ENCODE results near the gene BICD1.

The BICD1 gene

DNA sequence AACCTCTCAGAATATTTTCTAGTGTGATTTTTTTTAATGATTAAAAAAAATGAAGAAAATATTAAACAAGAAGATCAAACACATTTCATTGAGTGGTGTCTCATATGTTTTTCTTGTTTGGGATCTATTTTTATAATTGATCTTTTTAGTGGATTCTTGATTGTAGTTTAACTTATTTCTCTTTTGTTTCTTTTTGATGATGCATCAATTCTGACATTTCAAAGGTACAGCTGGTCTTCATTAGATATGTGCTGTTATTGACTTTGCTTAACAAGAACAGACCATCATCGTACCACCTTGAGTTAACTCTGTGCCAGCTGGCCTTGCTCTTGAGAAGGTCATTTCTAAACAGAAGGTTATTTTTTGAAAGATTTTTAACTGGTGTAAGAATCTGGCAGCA is 246.9 kb downstream of the BICD1 start:
- DNase-seq (ENCODE audit: low read depth), result no peak

DNA sequence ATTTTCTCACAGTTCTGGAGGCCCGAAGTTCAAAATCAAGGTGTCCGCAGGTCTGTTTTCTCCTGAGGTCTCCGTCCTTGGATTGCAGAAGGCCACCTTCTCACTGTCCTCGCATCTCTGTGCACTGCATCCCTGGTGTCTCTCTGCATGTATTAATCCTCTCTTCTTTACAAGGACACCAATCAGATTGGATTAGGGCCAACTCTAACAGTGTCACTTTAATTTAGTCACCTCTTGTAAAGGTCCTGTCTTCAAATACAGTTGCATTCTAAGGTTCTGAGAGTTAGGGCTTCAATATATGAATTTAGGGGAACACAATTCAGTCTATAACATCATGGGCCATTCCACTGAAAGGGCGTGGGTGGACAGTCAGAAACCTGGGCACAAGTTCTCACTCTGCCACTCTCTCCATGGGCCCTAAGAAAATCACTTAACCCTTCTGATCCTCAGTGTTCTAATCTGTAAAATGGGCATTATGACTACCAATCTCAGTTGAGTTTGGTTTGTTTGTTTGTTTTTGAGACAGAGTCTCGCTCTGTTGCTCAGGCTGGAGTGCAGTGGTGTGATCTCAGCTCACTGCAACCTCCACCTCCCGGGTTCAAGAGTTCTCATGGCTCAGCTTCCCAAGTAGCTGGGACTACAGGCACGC is 251.1 kb downstream of the BICD1 start:
- DNase-seq (ENCODE audit: low read depth), result no peak

DNA sequence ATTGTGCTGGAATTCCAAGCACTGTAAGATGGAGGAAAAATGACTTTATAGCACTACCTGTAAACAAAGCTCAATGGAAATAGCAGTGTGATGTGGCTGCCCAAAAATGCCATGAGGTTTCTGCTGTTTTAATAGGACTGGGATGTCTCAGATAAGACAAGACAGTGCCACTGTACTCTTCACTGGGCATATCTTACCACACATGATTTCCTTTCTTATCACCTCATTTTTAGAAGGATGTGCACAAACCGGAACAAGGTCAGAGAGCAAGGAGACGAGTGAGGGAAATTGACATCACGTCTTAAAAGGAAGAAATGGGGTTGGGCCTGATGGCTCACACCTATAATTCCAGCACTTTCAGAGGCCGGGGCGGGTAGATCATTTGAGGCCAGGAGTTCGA is 254.3 kb downstream of the BICD1 start:
- DNase-seq (ENCODE audit: low read depth), result no peak

DNA sequence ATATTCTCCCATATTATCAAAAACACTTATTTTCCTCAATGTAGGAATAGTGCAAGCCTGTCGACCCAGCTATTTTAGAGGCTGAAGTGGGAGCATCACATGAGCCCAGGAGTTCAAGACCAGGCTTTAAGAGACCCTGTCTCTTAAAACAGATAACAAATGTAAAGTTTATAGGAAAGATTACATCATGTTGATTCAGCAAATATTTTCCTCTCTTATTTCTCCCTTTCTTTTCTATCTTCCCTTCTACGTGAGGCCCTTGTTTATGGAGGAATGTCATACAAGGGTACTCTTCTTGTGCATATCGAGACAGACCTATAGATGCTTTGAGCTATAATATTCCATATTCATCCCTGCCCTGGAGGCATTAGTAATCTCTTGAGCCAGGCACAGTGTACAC is 256.2 kb downstream of the BICD1 start:
- DNase-seq (ENCODE audit: low read depth), result no peak

DNA sequence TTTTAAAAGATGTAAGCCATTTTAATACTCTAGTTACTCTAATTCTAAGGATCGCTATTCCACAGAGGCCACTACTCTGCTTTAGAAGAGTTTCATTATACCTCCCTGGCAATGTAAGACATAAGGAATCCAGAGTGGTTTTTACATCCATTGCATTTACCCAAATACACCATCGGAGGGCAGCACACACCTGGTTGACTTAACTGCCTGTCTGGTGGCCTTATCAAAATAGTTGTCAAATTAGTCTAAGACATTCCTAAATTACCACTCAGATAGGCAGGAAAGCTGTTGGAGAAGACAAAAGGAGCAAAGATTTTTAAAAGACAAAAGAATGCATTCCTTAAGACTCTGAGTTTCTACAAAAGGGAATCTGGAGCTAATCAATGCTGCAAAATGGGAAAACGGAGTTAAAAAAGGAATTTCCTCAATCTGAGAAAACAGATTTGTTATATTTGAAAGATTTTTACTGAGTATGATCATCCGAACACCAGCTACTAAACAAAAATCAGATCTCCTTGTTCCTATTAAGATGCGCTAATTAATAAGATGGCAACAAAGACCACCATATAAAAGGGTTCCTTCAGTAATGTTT is 258.9 kb downstream of the BICD1 start:
- peak; percentile 36 for DNase-seq (ENCODE audit: low read depth)

DNA sequence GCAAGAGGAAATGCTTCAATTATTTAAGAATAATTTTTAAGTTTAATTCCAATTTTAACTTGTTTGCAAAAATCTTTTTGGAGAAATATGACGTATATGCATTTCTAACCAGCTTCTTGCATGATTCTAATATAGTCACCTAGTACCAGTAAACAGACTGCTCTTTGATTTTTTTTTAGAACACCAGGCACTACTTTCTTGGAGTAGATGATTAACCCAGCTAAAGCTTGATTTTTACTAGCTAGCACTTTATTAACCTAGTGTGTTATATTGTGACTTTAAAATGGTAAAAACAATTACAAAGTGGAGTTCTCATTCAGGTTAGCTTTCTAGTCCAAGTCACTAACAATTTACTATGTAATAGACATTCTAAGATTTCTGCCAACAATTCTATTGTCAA is 260.1 kb downstream of the BICD1 start:
- no peak for DNase-seq (ENCODE audit: low read depth)

DNA sequence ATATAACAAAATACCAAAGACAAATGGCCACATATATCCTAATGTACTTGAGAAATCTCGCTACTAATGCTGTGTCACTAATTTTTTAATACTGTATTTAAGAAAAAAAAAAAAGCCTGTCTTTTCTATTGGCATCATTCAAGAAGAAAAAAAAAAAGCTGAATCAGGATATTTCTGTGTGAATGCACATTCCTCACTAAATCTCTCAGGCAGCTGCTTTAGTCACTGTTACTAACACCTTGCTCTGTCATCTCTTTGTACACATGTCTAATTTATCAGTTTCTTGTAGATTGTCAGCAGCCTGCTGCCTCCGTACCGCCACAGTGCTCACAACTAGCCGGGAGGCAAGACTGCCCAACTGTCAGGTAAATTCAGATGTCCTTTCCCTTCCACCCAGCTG is 260.7 kb downstream of the BICD1 start:
- no peak for DNase-seq (ENCODE audit: low read depth)

DNA sequence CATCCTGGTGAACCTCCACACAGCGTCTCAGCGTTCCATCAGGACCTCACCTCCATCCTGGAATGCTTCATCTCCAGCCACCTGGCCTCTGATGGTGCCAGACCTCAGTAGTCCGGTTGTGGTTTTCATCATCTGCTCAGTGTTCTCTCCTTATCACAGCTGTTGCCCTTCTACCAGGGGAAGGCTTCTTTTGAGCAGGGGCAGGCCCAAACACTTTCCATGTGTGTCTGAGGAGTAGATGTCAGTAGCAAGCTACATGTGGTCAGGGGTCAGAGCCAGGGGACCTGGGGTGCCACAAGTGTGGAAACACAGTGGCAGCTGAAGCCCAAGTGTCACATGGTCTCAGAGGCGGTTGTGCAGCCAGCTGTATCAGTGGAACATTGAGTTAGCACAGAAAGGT is 262.6 kb downstream of the BICD1 start:
- no peak for DNase-seq (ENCODE audit: low read depth)

DNA sequence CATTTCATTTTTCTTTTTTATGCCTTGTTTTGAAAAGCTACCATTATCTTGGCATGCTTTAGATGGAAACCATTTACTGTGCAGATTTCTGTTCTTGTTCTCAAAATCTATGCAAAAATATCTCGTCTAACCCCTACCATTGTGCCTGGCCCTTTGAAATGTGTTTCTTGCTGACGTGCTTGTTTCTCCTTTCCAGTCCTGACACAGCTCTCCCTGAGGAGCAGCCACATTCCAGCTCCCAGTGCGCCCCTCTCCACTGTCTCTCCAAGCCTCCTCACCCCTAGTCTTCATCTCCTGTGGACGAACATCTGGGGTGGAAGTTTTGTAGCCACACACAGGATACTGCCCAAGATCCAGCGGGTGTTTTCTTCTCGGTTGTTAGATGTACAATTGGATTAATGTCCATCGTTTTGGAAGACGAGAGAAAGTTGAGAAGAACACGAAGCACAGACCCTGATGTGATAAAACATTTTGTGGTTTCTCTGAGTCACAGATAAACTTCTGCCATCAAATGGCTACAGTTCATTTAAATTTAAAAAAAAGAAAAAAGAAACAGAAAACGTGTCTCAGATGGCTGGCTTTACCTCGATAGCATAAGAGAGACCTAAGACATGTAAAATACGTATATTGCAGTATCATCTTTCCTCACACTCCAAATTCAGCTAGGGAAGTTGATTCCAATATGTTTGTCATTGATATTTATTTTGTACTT is 270.9 kb downstream of the BICD1 start:
- DNase-seq (ENCODE audit: low read depth), result no peak

DNA sequence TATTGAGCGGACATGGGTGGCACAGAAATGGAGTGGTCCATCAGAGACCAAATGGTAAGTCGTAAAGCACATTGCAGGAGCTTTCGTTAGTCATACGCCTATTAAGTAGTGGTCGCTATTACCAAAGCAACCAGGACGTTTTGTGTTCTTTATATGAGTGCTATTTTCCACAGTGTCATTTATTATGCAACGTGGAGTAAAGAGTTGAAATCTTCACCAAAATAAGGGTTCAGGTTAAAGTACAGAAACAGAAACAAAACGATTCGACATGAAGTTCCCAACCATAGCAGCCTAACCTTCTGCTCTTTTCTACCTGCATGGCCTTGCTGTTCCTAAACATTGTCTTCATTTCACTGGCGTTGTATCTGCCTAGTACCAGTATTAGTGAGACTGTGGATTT is 272.6 kb downstream of the BICD1 start:
- no peak for DNase-seq (ENCODE audit: low read depth)

DNA sequence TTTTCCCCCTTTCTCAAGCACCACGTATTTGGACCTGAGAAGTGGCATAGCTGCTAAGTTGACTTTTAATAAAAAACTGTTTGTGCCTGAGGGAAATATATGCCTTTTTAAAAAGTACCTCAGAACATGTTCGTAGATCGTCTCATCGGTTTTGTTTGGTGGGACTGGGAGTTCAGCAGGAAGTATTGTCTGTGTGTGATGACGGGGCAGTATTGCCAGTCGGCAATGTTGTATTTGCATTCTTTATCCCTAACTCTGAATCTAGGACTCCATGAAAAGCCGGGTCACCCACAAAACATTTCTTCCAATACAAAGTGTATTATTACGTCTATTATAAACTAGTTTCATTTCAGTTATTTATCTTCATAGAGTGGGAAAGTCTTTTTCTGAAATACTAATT is 273.0 kb downstream of the BICD1 start:
- no peak for DNase-seq (ENCODE audit: low read depth)

DNA sequence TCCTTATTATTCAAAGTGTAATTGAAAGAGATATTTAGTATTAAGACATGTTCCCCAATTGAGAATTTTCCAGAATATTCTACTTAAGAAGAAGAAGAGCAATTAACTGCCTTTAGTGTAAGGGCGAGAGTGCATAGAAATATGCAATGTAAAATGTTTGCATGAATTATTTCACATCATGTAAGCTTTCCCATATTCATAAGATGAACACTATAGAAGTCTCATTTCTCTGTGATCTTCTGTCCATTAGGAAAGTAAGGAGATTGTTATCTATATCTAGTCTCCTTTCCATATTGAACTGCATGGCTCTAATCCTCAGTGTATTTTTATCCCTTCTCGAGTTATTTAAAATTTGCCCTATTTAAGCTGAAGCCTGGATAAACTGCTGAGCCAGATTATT is 275.6 kb downstream of the BICD1 start:
- no peak for DNase-seq (ENCODE audit: low read depth)

DNA sequence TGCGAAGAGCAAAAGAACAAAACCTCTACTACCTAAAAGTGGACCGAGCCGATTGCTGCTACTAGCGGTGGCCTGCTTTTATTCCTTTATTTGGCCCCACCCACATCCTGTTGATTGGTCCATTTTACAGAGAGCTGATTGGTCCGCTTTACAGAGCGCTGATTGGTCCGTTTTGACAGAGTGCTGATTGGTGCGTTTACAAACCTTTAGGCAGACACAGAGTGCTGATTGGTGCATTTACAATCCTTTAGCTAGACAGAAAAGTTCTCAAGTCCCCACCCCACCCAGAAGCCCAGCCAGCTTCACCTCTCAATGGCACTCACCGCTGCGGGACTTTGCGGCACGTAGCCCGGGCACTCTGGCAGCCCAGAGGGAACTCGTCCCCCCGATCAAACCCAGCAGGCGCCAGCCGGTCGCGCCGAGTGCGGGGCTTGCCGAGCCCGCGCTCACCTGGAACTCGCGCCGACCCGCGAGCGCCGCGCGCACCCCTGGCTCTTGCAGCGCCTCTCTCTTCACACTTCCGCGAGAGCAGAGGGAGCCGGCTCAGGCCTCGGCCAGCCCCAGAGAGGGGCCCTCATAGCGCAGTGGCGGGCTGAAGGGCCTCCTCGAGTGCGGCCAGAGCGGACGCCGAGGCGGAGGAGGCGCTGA is 284.0 kb downstream of the BICD1 start:
- DNase-seq (ENCODE audit: low read depth), result no peak

DNA sequence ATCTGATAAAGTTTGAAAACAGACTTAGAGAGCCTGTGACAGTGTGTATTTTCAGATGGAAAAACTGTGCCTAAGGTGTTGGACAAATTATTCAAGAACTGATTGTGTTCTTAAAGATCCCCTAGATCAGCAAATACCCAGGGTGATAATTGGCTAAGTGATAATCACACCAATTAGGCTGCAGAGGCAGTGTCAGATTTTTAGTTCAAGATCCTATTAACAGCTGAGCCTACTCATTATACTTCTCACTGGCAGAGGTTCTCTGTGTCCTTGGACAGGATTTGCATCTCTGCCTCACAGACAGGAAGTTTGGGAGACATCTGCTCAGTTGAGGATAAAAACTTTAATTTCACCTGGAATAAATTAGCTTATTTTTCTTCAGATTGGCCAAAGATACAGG is 288.4 kb downstream of the BICD1 start:
- no peak for DNase-seq (ENCODE audit: low read depth)

DNA sequence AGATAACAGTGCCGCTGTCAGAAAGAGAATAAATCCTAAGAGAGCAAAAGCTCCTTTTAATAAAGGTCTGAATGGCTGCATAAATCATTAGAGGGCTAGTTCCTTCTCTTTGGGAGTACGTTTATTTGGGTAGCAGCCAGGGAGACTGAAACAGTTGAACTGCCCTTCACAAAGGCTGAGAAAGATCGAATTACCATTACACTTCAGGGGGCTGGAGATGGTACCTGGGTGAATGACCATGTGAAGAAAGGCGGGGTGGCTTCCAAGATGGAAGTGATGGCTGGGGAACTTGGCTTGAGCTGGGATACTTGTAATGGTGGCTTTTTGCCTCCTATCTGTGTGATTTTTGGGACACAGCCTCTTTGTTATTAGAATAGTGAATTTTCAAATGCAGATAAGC is 291.0 kb downstream of the BICD1 start:
- DNase-seq (ENCODE audit: low read depth), result no peak

DNA sequence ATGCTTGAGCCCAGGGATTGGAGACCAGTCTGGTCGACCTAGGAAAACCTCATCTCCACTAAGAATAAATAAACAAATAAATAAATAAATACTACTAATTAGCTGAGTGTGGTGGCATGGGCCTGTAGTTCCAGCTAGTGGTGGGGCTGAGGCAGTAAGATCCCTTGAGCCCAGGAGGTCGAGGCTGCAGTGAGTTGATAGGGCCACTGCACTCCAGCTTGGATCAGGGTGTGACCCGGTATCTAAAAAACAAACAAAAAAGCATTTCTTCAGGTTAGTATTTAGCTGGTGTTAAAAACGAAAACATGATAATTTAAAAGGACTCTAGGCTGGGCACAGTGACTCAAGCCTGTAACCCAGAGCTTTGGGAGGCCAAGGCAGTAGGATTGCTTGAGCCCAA is 291.5 kb downstream of the BICD1 start:
- DNase-seq (ENCODE audit: low read depth), result no peak

DNA sequence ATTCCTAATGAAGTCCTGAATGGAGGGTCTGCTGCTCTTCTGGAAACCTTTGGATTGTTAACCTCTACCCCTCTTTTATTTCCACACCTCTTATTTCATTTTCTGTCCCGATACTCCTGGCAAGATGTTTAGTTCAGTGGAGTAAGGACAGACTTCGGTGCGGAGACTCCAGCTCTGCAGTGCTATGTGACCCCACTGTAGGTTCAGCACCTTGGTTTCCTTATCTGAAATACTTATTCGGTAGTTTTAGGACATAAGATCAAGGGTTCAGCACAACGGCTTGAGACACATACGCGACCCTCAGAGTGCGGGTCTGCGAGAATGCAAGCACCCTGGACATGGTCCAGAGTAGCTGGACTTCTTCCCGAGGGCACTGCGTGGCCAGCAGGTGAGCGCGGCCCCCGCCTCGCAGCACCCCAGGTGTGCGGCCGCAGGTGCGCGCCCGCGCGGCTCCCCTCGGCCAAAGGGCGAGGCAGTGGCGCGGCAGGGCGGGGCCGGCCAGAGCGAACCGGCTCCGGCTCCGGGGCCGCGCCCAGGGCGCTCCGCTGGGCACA is 292.2 kb downstream of the BICD1 start:
- DNase-seq (ENCODE audit: low read depth), result no peak

DNA sequence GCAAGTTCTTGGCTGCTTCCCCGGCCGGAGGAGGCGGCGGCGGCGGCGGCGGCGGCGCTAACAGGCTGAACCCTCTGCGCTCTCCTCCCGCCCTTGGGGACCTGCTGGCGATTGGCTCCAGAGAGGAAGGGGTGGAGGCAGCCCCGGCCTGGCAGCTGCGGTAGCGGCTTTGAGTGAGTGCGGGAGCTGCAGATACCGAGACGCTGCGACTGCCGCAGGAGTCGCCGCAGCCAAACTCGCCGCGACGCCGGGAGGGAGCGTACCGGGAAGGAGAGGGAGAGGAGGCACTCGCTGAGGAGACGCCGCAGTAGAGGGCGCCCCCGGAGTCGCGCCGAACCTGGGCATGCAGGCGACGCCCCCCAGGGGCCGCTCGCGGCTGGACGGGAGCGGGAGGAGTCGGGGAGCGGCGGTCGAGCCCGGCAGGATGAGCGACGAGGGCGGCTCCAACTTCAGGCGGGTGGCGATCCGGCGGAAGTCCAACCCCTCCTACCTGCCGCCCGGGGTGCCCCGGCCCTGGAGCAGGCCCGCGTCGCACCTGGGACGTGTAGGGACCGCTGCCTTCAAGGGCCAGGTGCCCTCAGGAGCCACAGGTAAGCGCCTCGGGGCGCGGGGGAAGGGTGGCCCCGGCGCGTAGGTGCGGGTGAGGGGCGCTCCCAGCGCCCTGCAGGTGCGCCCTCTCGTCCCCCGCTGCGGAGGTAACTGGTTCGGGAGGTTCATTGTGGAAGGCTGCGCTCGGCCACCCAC is 292.9 kb downstream of the BICD1 start, which contains the start of gene FGD4:
TSS of gene FGD4 (plus strand) at position 189 of the 744 bp plus-strand sequence.
- peak; percentile 23 for DNase-seq (ENCODE audit: low read depth)

DNA sequence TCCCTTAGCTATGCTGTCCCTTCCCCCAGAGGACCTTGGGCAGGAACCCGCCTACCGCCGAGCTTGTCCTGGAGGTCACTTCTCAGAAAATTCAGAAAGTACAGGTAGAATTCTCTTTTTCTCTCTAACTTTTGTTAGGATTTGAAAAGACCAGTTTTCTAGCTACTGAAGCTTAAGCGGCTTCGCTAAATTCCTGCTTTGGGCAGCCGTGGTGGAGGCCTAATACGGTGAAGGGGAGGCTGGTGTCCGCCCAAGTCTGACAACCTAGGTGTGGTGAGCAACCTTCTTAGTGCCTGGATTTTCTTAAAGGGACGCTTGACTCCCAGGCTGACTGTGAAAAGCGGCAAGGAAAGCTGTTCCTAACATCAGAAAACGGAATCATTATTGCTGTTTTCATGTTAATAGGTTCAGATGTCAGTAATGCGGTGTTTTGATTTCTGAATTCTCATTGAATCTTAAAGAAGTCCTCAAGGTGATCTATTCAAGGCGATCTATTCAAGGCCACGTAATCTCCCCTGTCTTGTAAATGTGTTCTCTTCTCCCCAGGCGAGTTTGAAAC is 293.5 kb downstream of the BICD1 start:
- DNase-seq (ENCODE audit: low read depth), result no peak

DNA sequence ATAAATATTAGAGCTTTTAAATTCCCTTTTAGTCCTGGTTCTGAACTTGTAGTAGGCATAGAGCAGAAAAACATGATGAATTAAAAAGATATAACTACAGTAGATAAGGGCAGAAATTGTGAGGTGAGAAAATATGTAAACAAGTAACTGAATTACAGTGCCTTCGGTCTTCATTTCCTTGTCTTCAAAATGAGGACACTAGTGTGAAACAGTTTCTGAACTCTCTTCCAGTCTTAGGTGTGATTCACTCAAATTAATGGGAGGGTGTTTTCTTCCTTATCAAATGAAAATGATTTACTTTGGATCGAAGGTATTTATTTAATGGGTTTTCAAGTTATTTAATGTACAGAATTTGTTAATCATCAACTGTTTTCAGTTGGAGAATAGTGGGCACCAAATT is 294.2 kb downstream of the BICD1 start:
- DNase-seq (ENCODE audit: low read depth), result no peak

DNA sequence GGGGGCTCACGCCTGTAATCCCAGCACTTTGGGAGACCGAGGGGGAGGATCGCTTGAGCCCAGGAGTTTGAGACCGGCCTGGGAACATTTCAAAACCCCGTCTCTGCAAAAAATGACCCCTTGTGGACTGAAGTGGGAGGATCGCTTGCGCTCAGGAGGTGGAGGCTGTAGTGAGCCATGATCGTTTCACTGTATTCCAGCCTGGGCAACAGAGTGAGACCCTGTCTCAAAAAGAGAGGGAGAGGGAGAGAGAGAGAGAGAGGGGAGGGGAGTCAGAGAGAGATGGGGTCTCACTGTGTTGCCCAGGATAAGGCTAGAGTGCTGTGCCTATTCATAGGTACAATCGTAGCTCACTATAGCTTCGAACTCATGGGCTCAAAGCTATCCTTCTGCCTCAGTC is 295.5 kb downstream of the BICD1 start:
- DNase-seq (ENCODE audit: low read depth), result no peak

DNA sequence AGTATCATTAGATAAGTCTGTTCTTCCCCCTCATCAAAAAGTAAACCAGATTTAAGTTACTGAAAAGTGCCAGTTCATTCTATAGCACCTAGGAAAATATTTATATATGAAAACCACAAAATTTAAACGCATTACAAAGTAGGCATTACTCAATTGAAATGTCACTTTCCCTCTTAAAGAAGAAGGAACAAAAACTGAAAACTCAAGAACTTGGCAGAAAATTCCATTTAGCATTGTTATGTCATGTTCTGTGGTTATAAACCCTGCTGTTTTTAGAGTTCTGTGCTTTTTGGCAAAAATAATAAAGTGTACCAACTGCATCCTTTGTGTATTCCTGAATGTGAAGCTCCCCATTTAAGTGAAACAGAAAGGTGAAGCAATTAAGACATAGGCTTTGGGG is 296.3 kb downstream of the BICD1 start:
- no peak for DNase-seq (ENCODE audit: low read depth)
